H1 (cell line): Measurements from ENCODE around the gene MEFV. TPM values are rescaled to one million over a fixed set of nuclear protein-coding genes. Genes with fewer than 3 reads are reported as not detected.

Source experiments
- CTCF ChIA-PET: fragments of 300-600 bp; sonication (Branson Sonifier 250); formaldehyde crosslinking; loops from one replicate; lab custom pipeline; 2021; ENCODE audit not compliant: partially characterized antibody; lab: Charles Lee
- POLR2A ChIA-PET: fragments of 300-600 bp; sonication (Branson Sonifier 250); formaldehyde crosslinking; loops from one replicate; lab custom pipeline; 2021; ENCODE audit warnings: inconsistent platforms; ENCODE audit not compliant: partially characterized antibody; lab: Charles Lee
- DNase-seq, 2 experiments: peaks; one replicate each; pipeline versions ENCODE4 v3.0.0 to v3.0.0-alpha.2; 2010 to 2022; ENCODE audit warnings: low spot score in 2 of 2, low read depth in 1 of 2, mixed read lengths in 1 of 2
- FAIRE-seq: peaks from 2 replicates; lab custom pipeline; 2011; peaks lifted over from hg19 to GRCh38; lab: Jason Lieb, UNC
- H2AFZ ChIP-seq: 2 replicates; pipeline ENCODE4 v1.8.1; 2012; ENCODE audit warnings: low read length, inconsistent platforms
- H2AK5ac ChIP-seq: 2 replicates; pipeline ENCODE4 v1.6.1; 2013; ENCODE audit warnings: low read depth, low read length
- H2BK120ac ChIP-seq: replicated peaks from 2 replicates; pipeline ENCODE3; 2013; ENCODE audit warnings: low read depth, low read length, inconsistent platforms
- H2BK12ac ChIP-seq: 2 replicates; pipeline ENCODE4 v1.6.1; 2013; ENCODE audit warnings: low read depth, low read length
- H2BK15ac ChIP-seq: 2 replicates; pipeline ENCODE4 v1.6.1; 2013; ENCODE audit warnings: low read length
- H2BK20ac ChIP-seq: 2 replicates; pipeline ENCODE4 v1.6.1; 2013; ENCODE audit warnings: low read length
- H2BK5ac ChIP-seq: 2 replicates; pipeline ENCODE4 v1.6.1; 2013; ENCODE audit warnings: low read depth, low read length
- H3K14ac ChIP-seq: 2 replicates; pipeline ENCODE4 v1.6.1; 2013; ENCODE audit warnings: inconsistent platforms; ENCODE audit not compliant: insufficient read length
- H3K18ac ChIP-seq: 2 replicates; pipeline ENCODE4 v1.6.1; 2013; ENCODE audit warnings: low read length; ENCODE audit errors: extremely low read depth
- H3K23ac ChIP-seq: 2 replicates; pipeline ENCODE4 v1.6.1; 2013; ENCODE audit warnings: inconsistent platforms; ENCODE audit not compliant: insufficient read length
- H3K23me2 ChIP-seq: 2 replicates; pipeline ENCODE4 v1.6.1; 2013; ENCODE audit warnings: low read depth, low read length
- H3K27ac ChIP-seq: 2 replicates; pipeline ENCODE4 v1.6.1; 2011; ENCODE audit warnings: low read depth, low read length, inconsistent platforms
- H3K27me3 ChIP-seq, 4 experiments: replicated peaks in 1 of 4; 1 replicate in 1 of 4; 2 replicates in 3 of 4; pipeline versions ENCODE4 v1.6.1 to v1.8.1; 2011 to 2013; ENCODE audit warnings: low read length in 3 of 4, mild to moderate bottlenecking in 3 of 4, inconsistent platforms in 2 of 4, mixed read lengths in 2 of 4, moderate library complexity in 1 of 4; ENCODE audit not compliant: control insufficient read depth in 3 of 4, insufficient read depth in 3 of 4; ENCODE audit errors: extremely low read depth in 1 of 4
- H3K36me3 ChIP-seq, 4 experiments: 2 replicates each; pipeline versions ENCODE4 v1.6.1 to v1.8.1; 2011 to 2013; ENCODE audit warnings: mild to moderate bottlenecking in 4 of 4, low read length in 3 of 4, moderate library complexity in 2 of 4, control low read depth in 1 of 4, inconsistent platforms in 1 of 4; ENCODE audit not compliant: insufficient read depth in 4 of 4, control insufficient read depth in 2 of 4
- H3K4ac ChIP-seq: replicated peaks from 2 replicates; pipeline ENCODE3; 2013; ENCODE audit warnings: low read length, low read depth, mixed read lengths, inconsistent platforms; ENCODE audit not compliant: insufficient read length
- H3K4me1 ChIP-seq, 4 experiments: replicated peaks in 1 of 4; 1 replicate in 1 of 4; 2 replicates in 3 of 4; pipeline versions ENCODE4 v1.6.1 to v1.8.1; 2011 to 2013; ENCODE audit warnings: low read length in 3 of 4, inconsistent platforms in 2 of 4, mixed read lengths in 1 of 4; ENCODE audit not compliant: insufficient read depth in 4 of 4, control insufficient read depth in 3 of 4
- H3K4me2 ChIP-seq, 2 experiments: 2 replicates each; pipeline versions ENCODE4 v1.6.1 to v1.8.1; 2011 to 2013; ENCODE audit warnings: low read depth in 2 of 2, low read length in 2 of 2, control low read depth in 1 of 2, inconsistent platforms in 1 of 2, mild to moderate bottlenecking in 1 of 2; ENCODE audit not compliant: insufficient read depth in 1 of 2
- H3K4me3 ChIP-seq, 4 experiments: fragments of 200-600, 300-600 bp in 1 of 4; sonication (generic), shearing (Covaris generic), sonication (Bioruptor Twin) in 1 of 4; 2 replicates each; pipeline versions ENCODE4 v1.5.1 to v1.8.1; 2011 to 2016; ENCODE audit warnings: low read length in 4 of 4, low read depth in 3 of 4, control low read depth in 2 of 4, inconsistent platforms in 2 of 4, mild to moderate bottlenecking in 2 of 4, mixed read lengths in 1 of 4, moderate library complexity in 1 of 4; ENCODE audit not compliant: insufficient read depth in 2 of 4; ENCODE audit errors: extremely low read depth in 1 of 4
- H3K56ac ChIP-seq: replicated peaks from 2 replicates; pipeline ENCODE3; 2013; ENCODE audit warnings: low read depth, mild to moderate bottlenecking, mixed read lengths, low read length, inconsistent platforms; ENCODE audit not compliant: insufficient read length
- H3K79me1 ChIP-seq: 2 replicates; pipeline ENCODE4 v1.6.1; 2013; ENCODE audit warnings: low read depth, low read length, control low read depth
- H3K79me2 ChIP-seq, 2 experiments: 2 replicates each; pipeline versions ENCODE4 v1.6.1 to v1.8.1; 2012 to 2013; ENCODE audit warnings: low read length in 2 of 2, mild to moderate bottlenecking in 2 of 2, inconsistent platforms in 1 of 2; ENCODE audit not compliant: insufficient read depth in 2 of 2, control insufficient read depth in 1 of 2
- H3K9ac ChIP-seq, 4 experiments: replicated peaks in 1 of 4; 1 replicate in 1 of 4; 2 replicates in 3 of 4; pipeline versions ENCODE4 v1.6.1 to v1.8.1; 2011 to 2013; ENCODE audit warnings: low read depth in 3 of 4, low read length in 3 of 4, control low read depth in 2 of 4, mild to moderate bottlenecking in 2 of 4, moderate library complexity in 2 of 4, inconsistent platforms in 1 of 4; ENCODE audit errors: extremely low read depth in 1 of 4
- H3K9me3 ChIP-seq, 2 experiments: 2 replicates each; pipeline versions ENCODE4 v1.6.1 to v1.8.1; 2012 to 2013; ENCODE audit warnings: mild to moderate bottlenecking in 2 of 2, moderate library complexity in 2 of 2, control low read depth in 1 of 2, inconsistent platforms in 1 of 2, low read depth in 1 of 2, low read length in 1 of 2, mixed read lengths in 1 of 2; ENCODE audit not compliant: insufficient read depth in 2 of 2
- H4K20me1 ChIP-seq, 2 experiments: replicated peaks in 1 of 2; 2 replicates each; pipeline versions ENCODE3 to v1.8.1; 2011 to 2013; ENCODE audit warnings: inconsistent platforms in 2 of 2, low read length in 2 of 2, mild to moderate bottlenecking in 1 of 2; ENCODE audit not compliant: insufficient read depth in 2 of 2, control insufficient read depth in 1 of 2
- H4K5ac ChIP-seq: 2 replicates; pipeline ENCODE4 v1.6.1; 2013; ENCODE audit warnings: low read length, low read depth, mixed read lengths, inconsistent platforms; ENCODE audit not compliant: insufficient read length
- H4K8ac ChIP-seq: 2 replicates; pipeline ENCODE4 v1.8.0; 2013; ENCODE audit warnings: mild to moderate bottlenecking, moderate library complexity, low read length, inconsistent platforms; ENCODE audit not compliant: insufficient read depth; ENCODE audit errors: extremely low read depth
- H4K91ac ChIP-seq: replicated peaks from 2 replicates; pipeline ENCODE3; 2013; ENCODE audit warnings: low read length, mixed read lengths, inconsistent platforms; ENCODE audit not compliant: insufficient read length
- CTBP2 ChIP-seq: IDR thresholded peaks from 2 replicates; pipeline ENCODE4 v1.7.0; 2011; ENCODE audit warnings: borderline replicate concordance, mild to moderate bottlenecking, moderate library complexity, mixed read lengths, low read length; ENCODE audit not compliant: insufficient read depth, insufficient read length
- SAP30 ChIP-seq: fragments of 300-600 bp; sonication (generic); IDR thresholded peaks from 2 replicates; pipeline ENCODE4 v1.7.1; 2012; ENCODE audit warnings: low read length, moderate library complexity, mild to moderate bottlenecking, inconsistent platforms; ENCODE audit not compliant: insufficient read depth, insufficient replicate concordance
- TBP ChIP-seq: IDR thresholded peaks from 2 replicates; pipeline ENCODE4 v1.6.1; 2011; ENCODE audit warnings: low read depth, low read length, improper control_type of control experiment
- WGBS, 2 experiments: shearing (Covaris generic) in 1 of 2; methylation state at CpG; one replicate each; pipeline versions ENCODE4 v1.1.6 to v1.1.7; 2013 to 2015; ENCODE audit warnings: low lambda C conversion rate in 2 of 2, mixed read lengths in 2 of 2, inconsistent platforms in 1 of 2, low coverage in 1 of 2, missing lambda C conversion rate in 1 of 2; ENCODE audit not compliant: insufficient replicate concordance in 2 of 2, insufficient coverage in 1 of 2, insufficient read length in 1 of 2; ENCODE audit errors: extremely low coverage in 1 of 2, missing lambda C conversion rate in 1 of 2; 5-methylcytosine and 5-hydroxymethylcytosine counted together
- polyA plus RNA-seq, 7 experiments: library from polyadenylated mRNA; depleted of rRNA in 3 of 7; stranded (reverse) in 5 of 7; unstranded in 2 of 7; fragments of >200 nt in 5 of 7; fragments of 200-250 nt in 2 of 7; gene quantifications; 1 replicate in 5 of 7; 2 replicates in 1 of 7; 4 replicates in 1 of 7; pipeline versions ENCODE4 v1.2.1 to v1.2.3, GENCODE V29; 2011 to 2013; ENCODE audit warnings: missing spikeins in 2 of 7, mixed read lengths in 2 of 7
- total RNA-seq: library from RNA; stranded (reverse); fragmentation: NEBNext Ultra II Directional; extraction: Animal tissue kit (Norgen Biotek cat#: 25700); gene quantifications from 2 replicates; pipeline ENCODE4 v1.2.1, GENCODE V29; 2021

Gene MEFV
- total and polyA plus RNA-seq, 2 of the 8 experiments (the other 6 are each of a cell fraction or from before 2014, with no cell fraction given) = 0.03 TPM; not detected in 1

GRCh38 chr16:3193221-3194212 lies 62.9 kb downstream of the MEFV start:
- Histone ChIP-seq H3K4me3 (no peak overlapping the region), H2BK5ac (no peak overlapping the region), H3K79me2 (no peaks in the 10 kb centered on the region), H4K91ac (no peak overlapping the region), H2AFZ (no peak overlapping the region), H3K4ac (no peak overlapping the region), H3K9me3 (no peaks in the 10 kb centered on the region; a peak in 1 of 4 replicates), H3K23me2 (peaks cover 17% of the 10 kb centered on the region), H3K4me1 (peaks cover 0 to 5% (median 0%) of the 10 kb centered on the region in 4 experiments; a peak in 2 of 7 replicates), H3K4me2 (no peak overlapping the region; a peak in 1 of 4 replicates), H2BK15ac (no peak overlapping the region), H3K27me3 (peaks cover 5 to 17% (median 14%) of the 10 kb centered on the region in 4 experiments), H3K36me3 (no peaks in the 10 kb centered on the region), H2AK5ac (no peak overlapping the region), H3K79me1 (no peaks in the 10 kb centered on the region), H3K18ac (no peak overlapping the region), H3K23ac (no peak overlapping the region), H4K5ac (no peak overlapping the region), H2BK20ac (no peak overlapping the region), H2BK120ac (no peak overlapping the region), H3K27ac (no peak overlapping the region), H4K20me1 (no peaks in the 10 kb centered on the region), H2BK12ac (no peak overlapping the region), H3K14ac (no peak overlapping the region), H3K9ac (no peak overlapping the region), H4K8ac (no peak overlapping the region; the same call in 1 of the 2 replicates), H3K56ac (no peak overlapping the region)
- POLR2A ChIA-PET = interaction anchor here (1.6 kb wide), 1 partner anchor 67 kb away, joined by 4 read pairs; no protein-coding TSS in a partner anchor
- CTCF ChIA-PET = interaction anchor here (0.7 kb wide), 1 partner anchor 29 kb away, joined by 3 read pairs; no protein-coding TSS in a partner anchor
- FAIRE-seq = no peak
- DNase-seq = no peak
- TF ChIP-seq CTBP2 = no peak
- TF ChIP-seq TBP = peak; percentile 55; the same call in 1 of the 2 replicates
- TF ChIP-seq SAP30 = no peak
- WGBS, 2 experiments = 92% methylated on average over 49 of the region's 49 CpGs; no CpG with 5 or more reads in 1 of the 2 experiments
